Activated CD4-positive, CD25-positive, alpha-beta regulatory T cell treated with anti-CD3 and anti-CD28 coated beads, Interleukin-2, amount 50 U/mL, for 24 hours (primary cell): ENCODE results near the gene DLGAP5.
A peak's percentile ranks its signal among the peaks of the same experiment; 100 is the strongest.

ENCODE experiments used
- ATAC-seq, 2 donors: fragments of 150-1000 bp; cut with Tn5 transposase; one replicate each; pipeline ENCODE4 v1.10.0; 2021; ENCODE audit warnings: mild to moderate bottlenecking in 1 of 2, moderate library complexity in 1 of 2

DLGAP5 gene

DNA sequence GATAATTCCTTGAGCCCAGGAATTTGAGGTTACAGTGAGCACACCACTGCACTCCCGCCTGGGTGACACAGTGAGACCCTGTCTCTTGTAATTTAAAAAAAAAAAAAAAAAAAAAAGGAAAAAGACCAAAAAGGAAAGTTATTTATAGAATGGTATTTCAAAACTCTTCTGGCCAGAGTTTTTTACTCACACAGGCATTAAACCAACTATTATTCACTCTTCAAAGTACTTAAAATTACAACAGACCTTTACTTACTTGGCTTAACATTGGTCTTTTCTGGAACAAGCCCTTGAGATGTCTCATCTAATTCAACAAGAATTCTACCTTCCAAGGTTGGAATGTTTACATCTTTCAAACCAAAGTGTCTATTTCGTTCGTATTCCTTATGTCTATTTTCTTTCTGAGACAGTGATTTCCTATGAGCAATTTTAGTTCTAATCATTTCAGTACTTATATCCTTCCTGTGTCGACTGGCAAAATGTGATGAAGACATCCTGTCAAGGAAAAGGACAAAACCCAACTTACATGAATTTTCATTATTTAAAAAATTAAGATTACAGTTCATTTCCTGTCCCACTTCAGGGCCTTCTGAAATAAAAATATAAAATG is 2.6 kb downstream of the DLGAP5 start:
- no peak for ATAC-seq

DNA sequence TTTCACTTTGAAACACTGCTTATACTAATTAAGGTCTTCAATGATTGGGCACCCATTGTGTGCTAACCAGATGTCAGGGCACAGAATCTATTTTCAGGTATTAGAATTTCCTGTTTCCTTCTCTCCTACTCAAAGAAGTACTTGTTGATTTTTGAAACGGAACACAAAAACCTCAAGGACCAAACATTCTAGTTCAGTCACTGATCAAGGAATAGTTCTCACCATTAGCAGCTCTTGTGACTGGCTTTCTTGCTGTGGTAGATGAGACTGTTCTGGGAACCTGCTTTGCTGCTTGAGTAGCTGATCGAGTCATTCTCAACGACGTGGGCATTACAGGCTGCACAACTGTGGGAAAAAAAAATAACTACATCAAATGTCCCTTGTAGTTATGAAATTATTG is 11.0 kb downstream of the DLGAP5 start:
- ATAC-seq, result peak in 1 of 2 donors; percentile 41

DNA sequence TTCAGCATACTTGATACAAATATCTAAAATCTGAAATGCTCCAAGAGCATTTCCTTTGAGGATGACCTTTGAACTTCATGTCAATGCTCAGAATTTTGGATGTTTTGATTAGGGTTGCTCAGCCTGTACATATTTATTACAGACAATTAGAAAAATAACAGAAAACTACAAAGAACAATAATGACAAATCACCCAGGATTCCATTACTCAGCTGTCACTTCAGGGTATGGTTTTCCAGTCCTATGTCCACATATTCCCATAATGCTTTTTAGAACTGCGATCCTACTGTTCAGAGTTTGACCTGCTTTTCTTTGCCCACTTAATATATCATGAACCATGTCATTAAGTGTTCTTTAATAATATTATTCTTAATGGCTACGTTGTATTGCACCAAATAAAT is 11.4 kb downstream of the DLGAP5 start:
- ATAC-seq, result no peak

DNA sequence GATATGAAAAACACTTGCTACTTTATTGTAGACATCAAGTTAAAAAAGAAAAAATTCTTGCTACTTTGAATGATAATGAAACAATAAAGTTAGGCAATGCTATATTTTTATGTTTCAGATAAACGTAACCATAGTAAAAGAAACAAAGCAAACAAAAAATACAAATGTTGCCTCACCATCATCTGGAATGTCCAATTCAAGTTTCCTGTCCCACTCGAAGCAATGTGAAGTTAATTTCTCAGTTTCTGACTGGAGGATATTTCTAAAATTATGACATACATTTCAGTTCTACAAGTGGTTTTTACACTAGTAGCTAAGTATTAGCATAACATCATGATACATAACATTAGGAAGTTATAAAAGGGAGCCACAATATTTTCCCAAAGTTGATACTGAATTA is 20.9 kb downstream of the DLGAP5 start:
- ATAC-seq, result no peak

DNA sequence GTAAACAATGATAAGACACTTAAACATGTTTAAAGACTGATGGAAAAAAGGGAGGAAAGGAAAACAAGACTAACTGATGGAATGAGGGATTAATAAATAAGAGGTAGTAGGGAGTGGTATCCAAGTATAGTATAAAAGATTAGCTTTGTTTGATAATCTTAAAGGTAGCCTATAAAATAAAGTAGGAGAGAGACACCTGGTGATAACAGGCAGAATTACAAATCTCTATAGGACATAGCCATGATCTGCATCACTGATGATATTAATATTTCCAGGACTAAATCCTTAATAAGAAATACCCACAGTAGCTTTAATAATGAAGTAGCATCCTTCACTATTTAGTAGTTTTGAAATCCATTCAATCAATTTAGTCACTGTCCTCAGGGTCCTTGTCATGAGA is 30.4 kb downstream of the DLGAP5 start:
- peak; percentile 51 to 62 for ATAC-seq

DNA sequence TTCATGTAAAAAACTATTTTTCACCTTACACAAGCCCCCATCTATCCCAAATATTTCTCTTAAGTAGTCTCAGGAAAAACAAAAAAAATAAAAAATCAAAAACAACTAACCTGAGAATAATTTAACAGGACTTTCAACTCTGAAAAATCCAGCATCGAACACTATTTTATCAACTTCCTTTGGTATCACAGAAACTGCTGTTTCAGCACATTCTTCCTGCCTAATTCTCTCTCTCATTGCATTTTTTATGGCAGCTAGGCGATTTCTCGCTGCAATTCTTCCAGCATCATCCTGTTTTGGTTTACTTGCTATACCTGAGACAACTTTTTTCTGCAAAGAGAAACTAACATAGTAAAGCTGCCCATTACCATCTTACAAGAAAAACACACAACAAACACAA is 33.0 kb downstream of the DLGAP5 start:
- no peak for ATAC-seq

DNA sequence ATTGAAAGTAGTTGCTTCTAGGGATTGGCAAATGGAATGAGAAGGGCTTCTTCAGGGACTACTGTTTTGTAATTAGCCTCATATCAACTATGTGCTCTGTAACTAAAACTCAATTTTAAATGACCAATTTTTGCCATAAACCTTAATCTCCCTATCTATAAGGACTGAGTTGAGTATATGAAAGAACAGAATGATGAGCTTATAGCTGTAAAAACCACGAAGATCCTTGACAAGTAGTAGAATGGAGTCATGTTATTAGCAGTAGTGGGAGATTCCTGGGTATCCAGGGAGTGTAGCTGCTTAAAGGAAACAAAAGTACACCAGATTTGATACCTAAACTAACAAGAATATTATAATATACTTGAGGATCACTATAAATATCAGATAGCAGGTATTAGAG is 34.3 kb downstream of the DLGAP5 start:
- peak; percentile 48 to 70 for ATAC-seq

DNA sequence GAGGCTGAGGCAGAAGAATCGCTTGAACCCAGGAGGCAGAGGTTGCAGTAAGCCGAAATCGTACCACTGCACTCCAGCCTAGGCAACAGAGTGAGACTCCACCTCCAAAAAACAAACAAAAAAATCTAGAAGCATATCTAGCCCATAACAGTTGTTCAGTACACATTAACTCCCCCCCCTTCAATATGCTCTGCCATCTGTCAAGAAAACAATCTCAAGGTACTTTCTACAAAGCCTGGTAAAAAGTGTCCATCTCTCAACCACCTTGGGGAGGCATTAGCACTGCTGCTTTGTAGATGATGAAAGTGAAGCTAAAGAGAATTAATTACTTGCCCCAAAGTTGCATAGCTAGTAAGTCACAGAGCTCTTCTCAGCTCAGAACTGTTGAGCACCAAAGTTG is 37.4 kb downstream of the DLGAP5 start:
- ATAC-seq, result no peak

DNA sequence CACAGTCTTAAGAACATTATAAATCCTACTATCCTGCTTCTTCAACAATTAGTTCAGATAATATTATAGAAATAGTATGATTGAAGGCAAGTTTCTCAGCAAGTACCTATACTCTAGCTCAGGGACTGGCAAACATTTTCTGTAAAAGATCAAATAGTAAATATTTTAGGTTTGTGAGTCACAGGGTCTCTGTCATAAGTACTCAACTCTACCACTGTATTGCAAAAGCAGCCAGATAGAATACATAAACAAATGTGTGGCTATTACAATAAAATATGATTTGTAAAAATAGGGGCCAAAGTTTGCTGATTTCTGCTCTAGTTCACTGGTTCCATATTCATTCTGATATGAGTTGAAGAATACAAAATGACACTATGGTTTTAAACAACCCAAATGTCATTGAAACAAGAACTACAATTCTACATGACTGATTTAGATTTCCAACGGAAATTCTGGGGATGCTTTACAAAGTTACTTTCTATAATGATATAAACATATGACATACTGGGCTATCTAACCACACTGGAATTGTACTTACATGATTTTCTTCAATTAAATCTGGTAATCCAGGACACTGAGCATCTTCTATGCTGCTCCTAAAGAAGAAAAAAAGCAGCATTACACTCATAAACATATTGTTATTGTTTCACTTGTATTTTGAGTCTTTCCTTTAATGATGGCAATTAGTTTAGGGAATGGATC is 39.2 kb downstream of the DLGAP5 start:
- peak; percentile 24 to 32 for ATAC-seq

DNA sequence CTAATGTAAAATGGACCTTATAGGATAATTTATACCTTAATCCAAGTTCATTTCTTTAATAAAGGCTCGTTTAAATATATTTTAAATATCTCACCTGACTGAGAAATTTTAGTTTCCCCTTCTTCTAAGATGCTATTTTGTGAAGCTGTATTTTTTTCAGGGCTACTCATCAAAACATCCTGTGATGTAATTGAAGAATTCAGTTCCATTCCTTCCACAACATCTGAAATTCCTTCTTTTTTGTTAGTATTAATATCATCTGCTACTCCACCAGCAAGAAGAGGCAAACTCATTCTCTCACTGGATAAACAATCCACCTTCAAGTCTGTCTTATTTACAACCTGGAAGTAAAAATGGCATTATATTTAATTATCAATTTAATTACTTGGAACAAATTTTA is 39.8 kb downstream of the DLGAP5 start:
- no peak for ATAC-seq

DNA sequence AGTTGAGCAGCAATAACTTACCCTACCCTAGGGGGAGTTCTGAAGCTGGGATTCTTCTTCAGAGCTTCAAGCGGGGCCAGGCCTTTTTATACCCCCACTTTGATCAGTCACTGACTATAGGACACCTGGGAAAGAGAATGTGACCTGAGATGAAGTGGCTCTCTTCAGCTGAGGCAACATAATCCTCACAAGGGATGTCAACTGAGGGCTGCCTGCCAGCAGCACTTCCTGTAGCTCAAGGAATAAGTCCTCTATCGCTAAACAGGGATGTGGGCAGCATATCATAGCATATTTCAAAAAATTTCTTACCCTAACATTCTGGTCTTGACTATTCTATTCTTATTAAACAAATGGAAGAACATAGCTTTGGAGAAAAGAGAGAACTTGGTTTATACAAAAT is 45.0 kb downstream of the DLGAP5 start:
- no peak for ATAC-seq

DNA sequence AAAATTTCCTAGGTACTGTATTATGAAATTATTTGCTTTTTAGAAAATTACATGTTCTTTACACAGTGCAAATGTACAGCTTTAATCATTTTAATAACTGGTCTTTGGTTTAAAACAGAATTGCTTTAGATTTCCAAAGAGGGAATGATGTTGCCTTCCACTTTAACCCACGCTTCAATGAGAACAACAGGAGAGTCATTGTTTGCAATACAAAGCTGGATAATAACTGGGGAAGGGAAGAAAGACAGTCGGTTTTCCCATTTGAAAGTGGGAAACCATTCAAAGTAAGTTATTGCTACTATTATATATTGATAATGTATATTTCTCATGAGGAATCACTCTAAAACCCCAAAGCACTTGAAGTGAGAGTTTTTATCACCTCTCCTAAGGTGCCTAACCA is 48.9 kb downstream of the DLGAP5 start:
- no peak for ATAC-seq

DNA sequence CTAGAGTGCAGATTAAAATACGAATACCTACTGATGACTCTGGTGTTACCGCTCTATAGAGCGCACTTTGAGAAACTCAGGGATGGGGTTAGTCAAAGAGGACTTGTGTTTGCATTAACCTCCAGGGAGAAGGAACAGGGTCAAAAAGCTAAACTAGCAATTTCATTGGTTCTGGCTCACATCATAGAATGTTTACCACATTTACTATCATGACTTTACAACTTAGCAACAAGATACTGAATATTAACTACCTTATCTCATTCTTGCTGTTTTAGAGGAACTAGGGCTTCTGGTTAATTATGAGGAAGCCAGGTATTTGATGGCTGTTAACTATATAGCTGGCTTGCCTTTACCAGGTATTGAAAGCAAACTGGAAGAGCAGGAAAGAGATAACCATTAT is 49.6 kb downstream of the DLGAP5 start:
- no peak for ATAC-seq

DNA sequence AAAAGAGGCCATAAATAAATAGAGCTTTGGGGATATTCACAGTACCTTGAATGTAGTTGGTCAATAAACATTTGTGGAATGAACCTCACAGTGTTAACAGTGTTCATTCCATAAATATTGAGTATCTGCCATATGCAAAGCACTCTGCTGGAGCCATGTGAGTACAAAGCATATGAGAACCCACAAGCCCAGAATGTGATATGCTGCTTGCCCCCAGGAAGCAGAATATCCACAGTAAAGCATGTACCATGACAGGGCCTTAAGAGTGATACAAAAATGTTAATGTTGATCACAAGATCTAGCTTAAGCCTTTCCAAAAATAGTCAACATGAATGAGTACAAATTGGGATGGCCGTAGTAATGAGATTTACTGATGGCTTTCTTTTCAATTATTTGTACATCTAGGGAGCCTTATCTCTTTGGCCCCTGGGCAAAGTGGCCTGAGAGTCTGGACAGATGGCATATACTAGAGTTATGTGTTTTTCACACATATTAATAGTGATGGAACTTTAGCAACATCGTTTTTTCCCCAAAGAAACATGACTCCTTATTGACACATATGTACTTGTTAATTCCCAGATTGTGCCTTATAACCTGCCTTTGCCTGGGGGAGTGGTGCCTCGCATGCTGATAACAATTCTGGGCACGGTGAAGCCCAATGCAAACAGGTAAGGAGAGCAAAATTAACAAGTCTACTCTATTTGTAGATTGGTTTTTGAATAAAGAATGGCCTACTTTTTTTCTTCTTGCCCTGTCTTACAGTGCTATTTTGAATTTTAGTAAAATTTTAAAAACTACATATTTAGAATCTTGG is 51.5 kb downstream of the DLGAP5 start:
- ATAC-seq, result no peak

DNA sequence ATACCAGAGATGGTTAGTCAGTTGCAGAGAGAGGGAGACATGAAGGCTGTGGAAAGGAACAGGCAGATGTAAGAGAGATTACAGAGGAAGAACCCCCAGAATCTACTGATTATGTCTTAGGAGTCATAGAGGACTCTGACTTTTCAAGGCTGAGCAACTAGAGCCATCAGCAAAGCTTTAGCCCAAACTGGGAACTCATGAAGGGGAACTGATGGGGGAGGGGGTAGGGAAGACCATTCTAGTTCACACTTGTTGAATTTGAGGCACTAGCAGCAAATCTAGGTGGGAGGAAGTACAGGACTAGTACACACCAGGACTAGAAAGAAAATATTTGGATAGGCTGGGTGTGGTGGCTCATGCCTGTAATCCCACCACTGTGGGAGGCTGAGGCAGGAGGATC is 52.2 kb downstream of the DLGAP5 start:
- ATAC-seq, result no peak

DNA sequence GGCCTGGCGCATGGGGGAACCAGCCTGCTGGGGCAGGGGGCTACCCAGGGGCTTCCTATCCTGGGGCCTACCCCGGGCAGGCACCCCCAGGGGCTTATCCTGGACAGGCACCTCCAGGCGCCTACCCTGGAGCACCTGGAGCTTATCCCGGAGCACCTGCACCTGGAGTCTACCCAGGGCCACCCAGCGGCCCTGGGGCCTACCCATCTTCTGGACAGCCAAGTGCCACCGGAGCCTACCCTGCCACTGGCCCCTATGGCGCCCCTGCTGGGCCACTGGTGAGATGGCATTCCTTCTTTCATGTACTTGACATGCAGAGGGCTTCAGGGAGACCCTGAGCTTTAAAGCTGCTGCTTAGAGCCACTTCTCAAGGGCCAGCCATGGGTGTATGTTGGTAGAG is 53.3 kb downstream of the DLGAP5 start:
- ATAC-seq, result no peak

DNA sequence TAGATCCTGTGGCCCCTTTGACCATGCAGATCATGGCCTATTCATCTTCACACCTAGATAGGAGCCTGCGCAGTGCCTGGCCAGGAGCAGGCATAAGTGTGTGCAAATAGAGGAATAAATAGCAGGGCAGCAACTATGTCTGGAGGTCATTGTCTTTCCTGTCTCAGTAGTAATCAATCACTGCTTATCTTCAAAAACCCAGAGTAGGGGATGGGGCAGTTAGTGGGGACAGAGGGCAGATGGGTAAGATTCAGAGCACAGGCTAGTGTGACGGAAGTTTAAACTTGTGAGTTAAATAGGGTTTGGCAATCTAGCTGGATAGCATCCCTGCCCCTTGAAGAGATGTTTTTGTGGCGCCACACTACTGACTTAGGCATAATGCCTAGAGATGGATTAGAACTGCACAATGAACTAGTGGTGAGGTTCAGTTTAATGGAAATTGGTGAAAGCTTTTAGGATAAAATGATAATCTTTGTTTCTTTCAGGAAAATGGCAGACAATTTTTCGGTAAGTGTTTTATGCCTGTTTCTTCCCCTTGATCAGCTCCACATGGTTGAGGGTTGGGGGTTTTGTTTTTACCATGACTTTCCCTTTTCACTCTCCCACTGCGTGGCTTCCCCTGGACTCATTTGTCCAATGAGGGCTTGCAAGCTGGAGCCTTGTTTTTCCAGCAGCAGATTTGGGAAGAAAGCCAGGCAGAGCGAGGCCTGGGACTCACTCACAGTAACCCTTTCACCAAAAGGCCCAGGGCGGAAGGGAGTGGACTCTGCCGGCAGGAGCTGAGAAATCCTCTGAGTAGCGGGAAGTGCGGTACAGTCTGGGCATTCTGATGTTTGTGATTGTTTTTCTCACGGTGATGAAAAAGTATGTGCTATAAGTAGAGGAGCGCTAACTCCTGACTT is 54.2 kb downstream of the DLGAP5 start:
- no peak for ATAC-seq

DNA sequence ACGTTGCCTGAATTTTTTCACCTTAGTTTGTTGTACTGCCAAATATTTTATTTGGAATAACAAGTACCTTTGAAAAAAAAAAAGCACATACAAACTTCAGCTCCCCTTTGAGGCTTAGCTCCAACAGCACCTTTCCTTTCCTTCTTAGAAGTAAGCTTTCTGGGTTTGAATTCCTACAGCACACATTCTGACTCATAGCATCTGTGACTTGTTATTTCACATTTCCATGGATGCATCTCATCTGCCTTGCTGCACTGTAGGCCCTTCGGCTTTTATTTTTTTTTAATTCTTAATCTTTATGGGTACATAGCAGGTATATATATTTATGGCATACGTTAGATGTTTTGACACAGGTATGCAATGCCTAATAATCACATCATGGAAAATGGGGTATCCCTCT is 55.1 kb downstream of the DLGAP5 start:
- ATAC-seq, result no peak

DNA sequence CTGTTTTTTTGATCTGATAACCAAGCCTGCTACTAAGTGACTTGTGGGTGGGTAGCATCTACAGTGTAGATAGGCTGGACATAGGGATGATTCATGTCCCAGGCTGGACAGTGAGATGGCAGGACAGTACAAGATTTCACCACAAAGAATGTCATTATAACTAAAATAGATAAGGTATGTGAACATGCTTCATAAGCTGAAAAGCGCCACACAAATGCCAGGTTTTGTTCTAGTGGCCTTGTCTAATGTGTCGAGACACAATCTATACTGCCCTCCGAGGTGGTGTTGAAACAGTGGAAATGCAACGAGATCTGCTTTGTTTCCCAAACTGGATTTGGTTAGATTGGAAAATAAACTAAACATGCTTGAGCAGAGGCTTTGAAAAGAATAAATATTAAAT is 58.0 kb downstream of the DLGAP5 start:
- ATAC-seq, result no peak

DNA sequence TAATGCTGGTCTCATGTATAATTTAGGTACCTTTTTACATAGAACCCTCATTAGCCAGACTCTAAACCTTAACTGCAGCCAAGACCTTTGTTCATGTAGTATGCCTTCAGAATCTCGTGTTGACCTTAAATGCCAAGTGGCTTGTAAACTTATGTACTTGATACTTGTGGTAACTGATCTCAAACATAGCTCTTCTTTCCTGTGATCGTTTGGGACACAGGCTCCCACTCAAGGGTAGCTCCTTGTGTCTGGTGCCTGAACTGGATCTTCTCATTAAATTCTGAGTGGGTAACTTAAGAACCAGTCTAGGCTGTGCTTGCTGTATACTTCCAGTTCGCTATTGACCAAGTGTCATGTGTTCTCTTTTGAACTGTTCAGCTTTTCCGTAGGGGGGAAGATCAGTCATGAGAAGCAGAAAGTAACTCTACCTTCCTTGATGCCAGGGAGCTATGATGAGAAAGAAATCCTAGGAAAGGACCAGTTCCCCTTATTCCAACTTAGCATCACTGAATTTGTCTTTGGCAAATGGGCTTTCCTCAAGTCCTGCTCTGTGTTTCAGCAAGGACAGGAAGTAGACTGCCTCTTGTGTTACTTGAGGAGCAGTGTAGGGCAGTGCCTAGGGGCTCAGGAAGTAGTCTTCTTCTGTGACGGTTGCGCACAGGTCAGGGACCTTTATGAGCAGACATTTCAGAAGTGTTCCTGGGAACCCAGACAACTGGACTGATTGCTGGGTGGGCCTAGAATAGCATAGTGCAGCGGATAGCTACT is 59.8 kb downstream of the DLGAP5 start:
- ATAC-seq, result peak in 1 of 2 donors; percentile 18

DNA sequence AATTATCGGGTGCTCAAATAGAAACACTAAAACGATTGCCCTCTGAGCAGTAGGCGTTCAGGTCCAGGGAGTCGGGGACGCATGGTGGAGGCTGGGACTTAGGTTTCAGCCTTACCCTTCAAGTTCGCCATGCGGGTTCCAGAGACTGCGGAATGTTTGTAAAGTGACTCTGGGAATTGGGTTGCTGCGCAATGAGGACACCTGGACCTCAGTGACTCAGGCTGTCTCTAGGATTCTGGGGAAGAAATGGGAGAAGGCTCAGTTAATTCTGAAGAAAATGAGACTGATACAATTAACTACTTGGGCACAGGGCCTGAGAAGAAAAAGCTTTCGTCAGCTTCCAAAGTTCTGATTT is 61.2 kb downstream of the DLGAP5 start:
- ATAC-seq, result no peak
